Measurements from ENCODE around the gene ITGAE.

ITGAE gene

DNA sequence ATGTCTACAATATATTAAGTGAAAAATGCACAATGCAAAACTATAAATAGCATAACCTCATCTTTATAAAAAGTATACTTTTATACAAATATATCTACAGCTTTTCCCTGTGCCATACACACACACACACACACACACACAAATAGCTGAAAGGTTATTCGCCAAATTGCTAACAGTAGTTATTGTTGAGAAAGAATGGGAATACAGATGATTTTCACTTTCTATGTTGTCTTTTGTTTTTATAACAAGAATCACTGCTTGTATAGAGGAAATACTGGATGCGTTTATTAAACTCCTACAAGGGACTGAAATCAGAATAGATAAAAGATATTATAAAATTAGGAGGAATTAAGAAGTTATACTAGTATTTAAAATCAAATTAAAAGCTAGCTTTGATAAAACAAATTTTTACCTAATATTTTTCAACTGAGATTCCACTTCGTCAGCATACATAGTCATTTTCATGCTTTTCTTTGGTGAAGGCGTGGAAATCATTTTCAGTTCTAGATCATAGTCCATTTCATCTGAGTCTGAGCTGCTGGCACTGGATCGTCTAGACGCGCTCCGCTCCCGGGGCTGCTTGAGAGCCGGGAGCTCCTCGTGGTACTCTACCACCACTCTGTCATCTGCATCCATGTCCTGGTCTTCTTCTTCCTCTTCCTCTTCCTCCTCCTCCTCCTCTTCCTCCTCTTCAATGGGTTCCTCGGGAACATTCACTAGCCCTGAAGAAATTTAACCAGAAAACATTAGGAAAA, 17.0 kb upstream of the ITGAE start:
- DNase-seq (ENCODE audit: low read depth), result no peak

DNA sequence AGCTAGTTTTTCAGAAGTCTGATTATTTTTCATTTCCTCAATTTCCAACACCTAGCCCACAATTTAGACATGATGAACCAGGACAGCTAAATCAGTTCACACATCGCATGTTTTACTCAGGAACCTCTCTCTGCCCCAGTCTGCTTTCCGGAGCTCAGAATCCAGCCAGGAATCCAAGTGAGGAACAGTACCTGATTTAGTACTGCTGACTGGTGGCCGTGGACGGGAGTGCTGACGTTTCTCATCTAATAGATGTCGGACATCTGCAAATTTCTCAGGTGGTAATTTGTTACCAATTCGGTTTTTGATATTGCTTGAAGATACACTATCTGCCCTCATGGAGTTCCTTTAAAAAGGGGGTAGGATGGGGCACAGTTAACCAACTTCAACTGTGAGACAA, 14.9 kb upstream of the ITGAE start:
- DNase-seq (ENCODE audit: low read depth), result no peak

DNA sequence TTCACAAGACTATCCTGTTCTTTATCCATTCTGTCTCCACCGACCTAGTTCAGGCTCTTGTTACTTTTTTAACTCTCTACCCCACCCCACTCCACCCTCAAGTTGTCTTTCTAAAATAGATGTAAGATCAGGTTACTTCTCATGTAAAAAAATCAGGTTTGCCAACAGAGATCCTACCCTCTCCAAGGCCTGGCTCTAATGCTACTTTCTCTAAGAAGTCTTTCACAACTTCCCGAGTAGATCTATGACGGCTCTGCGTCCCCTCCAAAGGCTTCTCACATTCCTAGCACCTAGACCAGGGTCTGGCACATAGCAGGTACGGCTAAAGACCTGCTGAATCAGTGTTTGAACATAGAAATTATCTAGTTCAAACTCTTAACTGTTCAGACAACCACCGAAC, 14.1 kb upstream of the ITGAE start:
- DNase-seq (ENCODE audit: low read depth), result no peak

DNA sequence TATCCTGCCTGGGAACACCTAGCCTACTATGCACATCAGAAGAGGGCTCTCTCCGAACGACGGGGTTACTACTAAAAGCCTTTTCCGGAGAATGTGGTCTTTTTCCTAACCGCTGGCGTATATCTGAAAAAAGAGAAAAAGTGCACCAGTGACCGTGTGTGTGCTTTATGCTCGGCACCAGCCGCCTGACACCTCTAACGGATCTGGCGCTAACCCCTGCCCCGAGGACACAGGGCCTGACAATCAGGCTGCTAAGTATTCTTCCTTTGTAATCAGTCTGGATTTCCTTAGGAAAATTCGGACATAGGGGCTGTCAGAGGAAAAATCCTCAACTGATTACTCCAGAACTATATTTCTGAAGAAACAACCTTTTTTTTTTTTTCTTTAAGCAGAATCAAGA, 13.4 kb upstream of the ITGAE start:
- DNase-seq (ENCODE audit: low read depth), result no peak

DNA sequence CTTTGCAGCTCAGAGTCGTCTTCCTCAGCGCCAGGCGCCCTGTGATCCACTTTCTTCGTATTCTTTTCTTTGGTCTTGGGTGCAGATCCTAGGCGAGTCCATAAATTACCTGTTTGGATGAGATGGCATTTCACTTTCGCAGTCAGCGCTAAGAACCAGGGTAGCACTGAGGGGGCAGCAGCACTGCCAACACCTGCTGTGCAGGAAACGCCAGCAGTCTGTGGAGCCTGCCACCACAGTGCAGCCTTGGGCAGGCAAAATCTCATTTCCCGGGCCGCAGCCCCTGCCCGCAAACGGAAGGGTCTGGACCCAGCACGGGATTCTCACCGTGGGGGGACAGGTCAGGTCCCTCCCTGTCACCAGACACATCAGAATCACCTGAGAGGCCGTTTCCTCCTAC, 12.2 kb upstream of the ITGAE start:
- no peak for DNase-seq (ENCODE audit: low read depth)

DNA sequence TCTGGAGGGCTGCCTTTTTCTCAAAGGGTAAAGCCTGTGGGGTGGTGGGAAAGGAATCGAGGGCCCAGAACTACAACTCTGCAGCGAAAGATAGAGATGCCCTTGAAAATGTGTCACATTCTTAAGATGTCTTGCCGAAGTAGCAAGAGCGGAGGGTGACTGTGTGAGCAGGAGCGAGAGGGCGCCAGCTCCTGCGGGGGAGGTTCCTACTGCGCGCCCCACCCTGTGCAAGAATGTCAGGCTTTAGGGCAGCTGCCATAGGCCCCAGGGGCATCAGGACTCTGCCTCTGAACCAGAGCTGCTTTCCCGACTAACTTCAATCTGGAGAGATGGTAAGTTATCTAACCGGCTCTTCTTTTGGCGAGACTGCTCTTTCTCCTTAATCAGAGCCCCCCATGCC, 11.8 kb upstream of the ITGAE start:
- DNase-seq (ENCODE audit: low read depth), result no peak

DNA sequence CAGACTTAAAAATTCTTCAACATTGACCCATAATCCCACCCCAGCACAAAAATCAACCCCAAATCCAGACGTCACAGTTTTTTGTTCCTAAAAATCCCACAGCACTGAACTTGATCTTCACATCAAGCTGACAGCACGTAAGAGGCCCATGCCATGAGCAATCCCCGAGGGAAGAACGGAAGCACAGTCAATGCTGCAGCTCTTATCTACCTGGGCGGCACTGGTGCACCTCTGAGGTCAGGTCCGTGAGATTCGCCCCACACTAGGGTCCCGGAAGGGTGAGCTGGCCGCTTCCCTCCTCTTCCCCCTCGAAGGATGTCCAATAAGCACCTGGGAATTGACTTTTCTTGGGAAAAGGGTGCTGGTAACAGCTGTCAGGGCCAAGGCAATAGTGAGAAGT, 11.3 kb upstream of the ITGAE start:
- no peak for DNase-seq (ENCODE audit: low read depth)

DNA sequence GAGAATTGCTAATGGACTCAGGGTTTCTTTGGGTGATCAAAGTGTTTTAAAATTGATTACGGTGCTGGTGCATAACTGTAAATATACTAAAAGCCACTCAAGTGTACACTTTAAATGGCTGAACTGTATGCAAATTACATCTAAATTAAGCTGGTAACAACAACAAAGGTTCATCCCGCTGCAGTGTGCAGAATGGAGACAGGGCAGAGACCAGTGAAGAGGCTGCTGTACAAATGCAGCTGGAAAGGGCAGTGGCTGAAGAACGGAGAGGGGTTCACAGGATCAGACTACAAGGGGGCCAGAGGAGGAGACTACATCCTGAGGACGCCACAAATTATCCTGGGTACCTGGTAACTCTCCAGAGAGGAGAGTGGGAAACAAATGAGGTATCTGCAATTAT, 9.0 kb upstream of the ITGAE start:
- no peak for DNase-seq (ENCODE audit: low read depth)

DNA sequence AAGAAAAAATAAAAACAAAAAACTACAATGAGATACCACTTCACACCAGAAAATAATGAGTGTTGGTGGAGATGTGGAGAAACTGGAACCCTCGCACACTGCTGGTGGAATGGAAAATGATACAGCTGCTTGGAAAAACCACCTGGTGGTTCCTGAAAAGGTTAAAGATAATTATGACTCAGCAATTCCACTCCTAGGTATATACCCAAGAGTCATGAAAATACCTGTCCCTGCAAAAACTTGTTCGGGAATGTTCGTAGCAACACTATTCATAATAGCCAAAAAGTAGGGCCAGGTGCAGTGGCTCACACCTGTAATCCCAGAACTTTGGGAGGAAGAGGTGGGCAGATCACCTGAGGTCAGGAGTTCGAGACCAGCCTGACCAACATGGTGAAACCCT, 8.1 kb upstream of the ITGAE start:
- no peak for DNase-seq (ENCODE audit: low read depth)

DNA sequence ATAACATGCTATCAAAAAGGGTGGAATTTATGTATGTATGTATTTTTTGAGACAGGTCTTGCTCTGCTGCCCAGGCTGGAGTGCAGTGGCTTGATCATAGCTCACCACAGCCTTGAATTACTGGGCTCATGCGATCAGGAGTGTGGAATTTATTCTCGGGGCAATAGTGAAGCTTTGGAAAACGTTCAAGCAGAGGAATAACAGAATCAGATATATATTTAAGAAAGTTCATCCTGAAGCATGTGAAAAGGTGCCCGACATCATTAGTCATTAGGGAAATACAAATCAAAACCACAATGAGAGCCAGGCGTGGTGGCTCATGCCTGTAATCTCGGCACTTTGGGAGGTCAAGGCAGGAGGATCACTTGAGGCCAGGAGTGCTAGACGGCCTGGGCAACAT, 7.7 kb upstream of the ITGAE start:
- no peak for DNase-seq (ENCODE audit: low read depth)

DNA sequence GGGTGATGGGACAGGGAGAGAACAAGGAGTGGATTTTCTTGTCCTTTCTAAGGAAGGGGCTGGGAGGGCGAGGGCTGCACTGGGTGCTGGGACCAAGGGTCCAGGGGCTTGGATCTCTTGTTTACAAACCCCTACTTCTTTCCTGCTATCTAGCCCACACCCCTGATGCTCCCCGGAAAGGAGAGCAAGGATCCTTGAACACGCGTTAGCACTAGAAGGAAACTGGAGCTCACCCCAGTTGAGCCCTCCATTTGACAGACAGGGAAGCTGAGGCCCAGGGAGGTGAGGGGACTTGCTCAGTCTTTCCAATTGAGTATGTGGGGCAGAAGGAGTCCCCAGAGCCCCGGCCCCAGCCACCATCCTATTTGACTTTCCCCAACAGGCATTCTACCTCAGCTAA, 4.6 kb upstream of the ITGAE start:
- no peak for DNase-seq (ENCODE audit: low read depth)

DNA sequence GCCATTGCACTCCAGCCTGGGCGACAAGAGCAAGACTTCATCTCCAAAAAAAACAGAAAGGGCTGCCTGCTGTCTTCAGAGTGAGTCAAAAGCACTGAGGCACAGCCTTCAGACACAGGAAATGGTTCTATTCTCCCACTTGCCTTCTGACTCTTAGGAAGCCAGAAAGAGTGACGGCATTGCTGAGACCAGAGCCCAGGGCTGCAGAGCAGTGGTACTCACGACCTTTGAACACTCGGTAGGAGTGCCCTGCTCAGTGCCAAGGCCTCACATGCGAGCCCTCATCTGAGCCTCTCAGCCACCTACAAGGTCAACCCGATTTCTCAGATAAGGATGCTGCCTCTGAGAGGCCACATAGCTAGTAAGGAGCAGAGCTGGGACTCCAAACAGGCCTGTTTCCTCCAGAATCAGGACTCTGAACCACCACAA, 3.5 kb upstream of the ITGAE start:
- no peak for DNase-seq (ENCODE audit: low read depth)

DNA sequence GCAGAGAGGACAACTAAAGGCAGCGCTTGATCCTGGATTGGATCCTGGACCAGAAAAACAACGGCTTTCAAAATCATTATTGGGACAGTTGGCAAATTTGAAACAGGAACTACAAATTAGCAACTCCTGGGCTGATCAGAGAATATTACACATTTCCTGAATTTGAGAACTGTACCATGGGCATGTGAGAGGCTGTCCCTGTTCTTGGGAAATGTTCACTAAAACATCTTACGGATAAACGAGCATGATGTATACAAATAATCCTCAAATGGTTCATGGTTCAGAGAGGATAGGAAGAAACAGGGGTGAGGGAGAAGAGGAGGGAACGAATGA, 2.3 kb upstream of the ITGAE start:
- no peak for DNase-seq (ENCODE audit: low read depth)

DNA sequence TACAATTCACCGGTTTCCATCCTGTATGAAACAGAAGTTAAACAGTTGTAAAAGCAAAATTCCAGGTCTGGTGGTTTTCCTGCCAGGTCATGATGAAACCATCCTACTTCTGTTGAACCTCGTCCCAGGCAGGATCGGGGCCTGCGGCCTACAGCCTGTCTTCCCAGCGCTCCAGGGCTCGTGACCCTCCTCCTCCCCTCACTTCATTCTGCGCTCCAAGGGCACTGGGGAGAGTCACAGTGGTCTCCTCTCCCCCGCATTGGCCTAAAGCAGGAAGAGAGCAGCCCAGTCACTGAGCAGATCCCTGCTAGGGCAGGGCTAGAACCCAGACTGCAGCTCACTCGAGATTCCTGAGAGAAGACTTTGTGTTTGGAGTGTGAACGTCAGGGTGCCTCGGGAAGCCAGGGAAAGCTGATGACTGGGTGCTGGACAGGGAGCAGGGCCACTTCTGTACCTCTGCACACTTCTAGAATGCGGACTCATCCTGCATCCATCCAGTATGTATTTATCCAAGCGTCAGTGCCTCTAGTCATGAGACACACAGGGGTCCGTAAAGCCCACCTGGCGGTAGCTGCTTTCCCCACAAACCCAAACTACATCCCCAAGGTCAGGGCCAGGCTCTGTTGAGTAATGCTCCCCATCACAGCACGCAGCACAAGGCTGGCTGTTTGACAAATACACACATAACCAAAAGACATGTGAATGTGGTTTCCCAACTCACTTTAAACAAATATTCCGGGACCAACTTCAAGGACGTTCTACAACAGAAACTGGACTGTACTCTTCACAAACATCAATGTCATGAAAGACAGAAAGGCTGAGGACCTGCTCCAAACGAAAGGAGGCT, 1.7 kb upstream of the ITGAE start:
- DNase-seq (ENCODE audit: low read depth), result no peak

DNA sequence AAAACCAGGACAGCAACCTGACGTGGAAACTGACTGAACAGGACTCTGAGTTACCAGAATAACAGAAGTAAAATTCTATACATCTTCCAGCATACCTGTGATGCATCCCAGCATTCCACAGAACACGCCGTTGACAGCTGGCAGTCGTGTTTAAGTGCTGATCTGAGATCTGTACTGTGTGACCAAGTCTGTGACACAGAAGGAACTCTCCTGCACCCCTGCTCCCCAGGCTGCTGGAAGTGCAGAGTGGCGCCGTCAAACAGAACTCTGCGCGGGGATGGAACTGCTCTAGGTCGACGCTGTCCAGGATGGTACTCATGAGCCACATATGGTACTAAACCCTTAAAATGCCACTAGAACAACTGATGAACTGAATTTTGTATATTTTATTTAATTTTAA, 804 bp upstream of the ITGAE start:
- DNase-seq (ENCODE audit: low read depth), result no peak

DNA sequence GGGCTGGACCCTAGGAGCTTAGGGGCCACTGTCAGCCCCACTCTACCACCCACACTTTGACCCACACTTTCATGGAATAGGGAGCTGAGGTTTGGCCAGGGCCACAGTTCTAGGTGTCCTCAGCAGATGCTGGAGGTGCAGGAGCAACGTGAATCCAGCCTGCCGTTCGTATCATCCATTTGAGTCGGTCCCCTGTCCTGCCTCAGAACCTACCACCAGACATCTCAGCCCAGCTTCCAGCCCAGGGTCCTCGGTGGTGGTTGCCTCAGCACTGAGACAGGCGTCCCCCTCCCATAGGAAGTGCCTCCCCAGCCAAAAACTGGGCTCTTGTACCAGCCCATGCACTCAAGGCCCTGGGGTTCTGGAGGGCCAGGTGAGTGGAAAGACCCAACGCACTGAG, 359 bp upstream of the ITGAE start:
- DNase-seq (ENCODE audit: low read depth), result no peak

DNA sequence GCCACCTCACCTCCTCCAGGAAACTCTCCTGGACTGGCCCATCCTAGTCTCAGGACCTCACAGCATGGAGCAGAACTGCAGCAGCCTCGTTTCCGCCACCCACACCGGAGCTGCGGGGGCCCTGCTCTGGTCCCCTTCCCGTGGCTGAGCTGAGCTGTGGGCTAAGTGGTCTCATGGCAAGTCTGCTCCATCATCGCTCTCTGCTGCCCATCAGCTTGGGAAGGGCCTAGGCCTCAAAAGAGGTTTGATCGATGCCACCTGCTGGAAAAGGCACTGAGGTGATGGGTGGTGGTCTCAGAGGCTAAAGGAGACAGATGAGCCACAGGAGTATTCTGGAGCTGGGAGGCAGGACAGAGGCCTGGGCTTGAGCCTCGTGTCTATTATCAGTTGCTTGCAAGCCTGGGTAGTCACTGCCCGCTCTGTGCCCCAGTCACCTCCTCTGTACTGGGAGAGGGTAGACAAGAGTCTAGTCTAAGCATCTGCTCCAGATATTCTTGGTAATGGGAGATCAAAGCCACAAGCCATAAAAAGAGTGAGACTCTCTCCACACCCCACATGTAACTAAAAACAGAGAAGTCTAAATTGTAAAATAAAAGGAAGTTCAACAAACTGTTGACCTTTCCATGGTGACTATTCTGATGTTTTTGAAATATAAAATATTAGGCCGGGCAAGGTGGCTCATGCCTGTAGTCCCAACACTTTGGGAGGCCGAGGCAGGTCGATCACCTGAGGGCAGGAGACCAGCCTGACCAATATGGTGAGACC, 1.6 kb downstream of the ITGAE start:
- no peak for DNase-seq (ENCODE audit: low read depth)

DNA sequence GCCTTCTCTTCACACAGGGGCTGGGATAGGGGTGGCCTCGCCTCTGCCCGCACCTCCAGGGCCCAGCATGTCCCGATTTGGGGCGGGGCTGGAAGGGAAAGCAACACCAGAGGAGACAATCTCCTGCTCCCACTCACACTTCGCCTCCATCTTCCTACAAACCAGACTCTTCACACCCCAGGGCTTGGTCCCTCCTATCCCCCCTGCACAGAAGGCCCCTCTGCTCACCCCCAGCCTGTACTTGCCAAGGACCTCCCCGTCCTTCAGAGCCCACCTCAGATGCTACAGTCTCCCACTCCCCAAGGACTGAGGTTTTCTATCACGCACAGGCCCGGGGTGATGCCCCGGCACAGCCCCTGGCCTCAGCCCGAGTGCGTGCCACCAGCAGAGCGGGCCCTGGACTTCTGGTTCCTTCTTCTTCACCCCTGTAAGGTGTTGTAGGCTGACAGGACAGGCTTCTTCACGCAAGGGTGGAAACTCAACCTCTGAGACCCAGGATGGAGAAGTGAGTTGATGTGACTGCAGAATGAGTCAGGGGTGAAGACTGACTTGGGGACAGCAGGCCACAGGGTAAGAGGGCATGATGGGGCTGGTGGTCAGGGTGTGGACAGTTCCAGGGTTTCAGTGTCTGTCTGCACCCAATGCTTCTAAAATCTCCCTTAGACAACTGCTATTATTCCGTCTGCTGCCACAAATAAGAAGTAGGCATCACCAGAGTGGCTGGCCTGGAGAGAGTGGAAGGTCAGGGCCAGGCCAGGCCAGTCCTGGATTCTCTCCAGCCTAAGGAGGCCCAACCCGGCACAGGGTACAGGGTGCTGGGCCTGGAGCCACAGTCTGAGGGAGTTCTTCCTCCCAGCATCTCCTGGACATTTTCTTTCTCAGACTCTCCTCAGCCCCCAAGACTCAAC, 2.5 kb downstream of the ITGAE start:
- no peak for DNase-seq (ENCODE audit: low read depth)

DNA sequence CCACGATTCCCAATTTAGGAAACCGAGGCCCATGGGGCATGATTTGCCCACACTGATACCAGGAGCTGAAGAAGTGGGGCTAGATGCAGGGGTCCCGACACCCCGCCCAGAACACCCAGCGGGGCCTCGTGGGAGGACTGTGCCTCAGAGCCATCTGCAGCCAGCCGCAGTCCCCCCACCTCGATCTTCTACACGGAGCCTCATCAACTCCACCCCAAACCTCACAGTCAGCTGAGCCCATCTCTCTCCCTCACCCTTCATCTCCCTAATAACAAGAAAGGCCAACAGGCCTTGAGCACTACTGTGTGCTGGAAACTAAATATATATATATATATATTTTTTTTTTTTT, 4.2 kb downstream of the ITGAE start:
- DNase-seq (ENCODE audit: low read depth), result no peak

DNA sequence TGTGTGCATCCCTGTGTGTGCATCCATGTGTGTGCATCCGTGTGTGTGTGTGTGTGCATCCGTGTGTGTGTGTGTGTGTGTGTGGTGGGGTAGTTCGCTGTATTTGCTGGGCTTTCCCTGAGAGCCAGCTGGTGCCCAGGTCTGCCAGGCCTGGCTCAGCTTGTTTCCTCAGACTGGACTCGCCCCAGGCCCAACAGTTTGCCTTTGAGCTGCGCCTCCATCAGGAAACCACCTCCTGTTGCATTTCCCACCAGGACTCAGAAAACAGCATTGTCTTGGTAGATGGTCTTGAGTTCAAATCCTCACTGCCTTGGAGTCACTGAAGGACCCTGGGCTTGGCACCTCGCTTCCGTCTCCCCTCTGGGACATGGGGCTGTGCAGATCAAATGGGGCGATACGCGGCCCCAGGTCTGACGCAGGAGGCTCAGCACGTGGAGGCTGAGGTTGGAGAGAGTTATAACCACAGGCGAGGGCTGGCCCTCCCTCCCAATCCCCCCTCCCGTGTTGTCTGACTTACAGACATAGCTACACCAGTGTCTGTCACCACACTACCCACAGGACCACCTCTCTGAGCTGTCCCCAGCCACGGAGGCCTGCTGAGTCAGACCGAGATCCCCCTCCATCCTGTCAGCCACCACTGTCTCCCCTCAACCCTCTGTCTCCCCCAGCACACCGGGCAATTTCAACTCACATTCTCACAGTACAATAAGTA, 4.7 kb downstream of the ITGAE start:
- peak; percentile 57 for DNase-seq (ENCODE audit: low read depth)

DNA sequence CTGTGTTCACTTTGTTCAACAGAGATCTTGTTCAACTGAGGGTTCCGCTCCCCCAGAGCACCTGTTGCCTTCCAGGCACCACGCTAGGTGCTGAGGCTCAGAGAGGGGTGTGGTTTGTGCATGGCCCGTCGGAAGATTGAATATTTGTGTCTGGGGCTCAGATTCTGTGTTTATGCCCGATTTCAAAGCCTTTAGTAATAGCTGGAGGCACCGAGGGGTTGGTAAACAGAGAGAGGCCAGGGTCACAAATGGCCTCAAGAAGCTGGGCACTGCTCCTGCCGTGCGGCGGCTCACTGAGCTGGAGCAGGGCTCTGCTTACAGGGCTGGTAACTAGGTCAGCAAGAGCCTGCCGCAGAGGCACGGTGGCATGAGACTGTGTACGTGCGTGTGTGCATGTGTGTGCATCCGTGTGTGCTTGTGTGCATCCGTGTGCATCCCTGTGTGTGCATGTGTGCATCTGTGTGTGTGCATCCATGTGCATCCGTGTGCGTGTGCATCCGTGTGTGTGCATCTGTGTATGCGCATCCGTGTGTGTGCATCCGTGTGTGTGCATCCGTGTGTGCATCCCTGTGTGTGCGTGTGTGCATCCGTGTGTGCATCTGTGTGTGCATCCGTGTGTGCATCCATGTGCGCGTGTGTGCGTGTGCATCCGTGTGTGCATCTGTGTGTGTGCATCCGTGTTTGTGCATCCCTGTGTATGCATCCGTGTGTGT, 5.4 kb downstream of the ITGAE start:
- no peak for DNase-seq (ENCODE audit: low read depth)

All from activated T-helper 1 cell treated with Interleukin-2 at 50 U/mL for 16 hours (primary cell).